Cardiac septum (tissue), 1 donor: Measurements from ENCODE around the gene IQGAP2. TPM values are rescaled to one million over a fixed set of nuclear protein-coding genes. Genes with fewer than 3 reads are reported as not detected.
"Not testable (repeated sequence)": the region's sequence is repeated elsewhere in the genome, so short reads cannot be mapped to it uniquely, and the experiment has no call there.

Source experiments
- DNase-seq: peaks from one replicate; pipeline ENCODE4 v3.0.0-alpha.2; 2020; ENCODE audit warnings: low spot score
- intact Hi-C: fragments of 100-400 bp; cut with DNase I; formaldehyde crosslinking; loops from one replicate; pipeline ENCODE4 v1.14.0; 2022
- total RNA-seq: library from RNA; stranded (reverse); fragmentation: NEBNext Ultra II Directional; extraction: Animal tissue kit (Norgen Biotek cat#: 25700); gene quantifications from one replicate; pipeline ENCODE4 v1.2.1, GENCODE V29; 2021
- donor health status: DM: no; HTN: no; CAD: no.

Gene IQGAP2
- total RNA-seq, 1 donor from 2014 or later: 7.9 TPM

- no peak for DNase-seq
- intact Hi-C loops: no loop called here
Measured at GRCh38 chr5:76669245-76669644, 266.2 kb downstream of the IQGAP2 start.

GRCh38 chr5:76670508-76670907 lies 267.4 kb downstream of the IQGAP2 start:
- intact Hi-C loops: no loop called here
- DNase-seq: no peak

GRCh38 chr5:76672242-76672641 lies 269.2 kb downstream of the IQGAP2 start:
- intact Hi-C loops: no loop called here

DNA sequence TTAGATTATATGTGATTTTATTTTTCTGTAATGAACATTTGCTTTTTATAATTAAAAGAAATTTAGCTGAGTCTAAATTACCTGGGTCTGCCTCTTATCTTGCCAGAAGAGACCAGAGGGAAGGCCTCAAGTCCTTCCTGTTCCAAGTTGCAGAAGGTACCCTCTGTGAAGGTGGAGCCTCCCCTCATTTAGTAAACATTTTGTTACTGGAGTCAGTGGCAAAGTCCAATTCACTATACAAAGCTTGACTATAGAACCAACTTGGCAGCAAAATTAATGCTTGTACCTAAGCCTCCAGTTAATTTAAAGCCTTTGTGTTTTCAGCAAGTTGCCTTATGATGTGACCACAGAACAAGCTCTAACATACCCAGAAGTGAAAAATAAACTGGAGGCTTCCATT lies 270.0 kb downstream of the IQGAP2 start:
- intact Hi-C loops: no loop called here
- DNase-seq: no peak

More at GRCh38 chr5:76672242-76672641, 269.2 kb downstream of the IQGAP2 start:
- no peak for DNase-seq

DNA sequence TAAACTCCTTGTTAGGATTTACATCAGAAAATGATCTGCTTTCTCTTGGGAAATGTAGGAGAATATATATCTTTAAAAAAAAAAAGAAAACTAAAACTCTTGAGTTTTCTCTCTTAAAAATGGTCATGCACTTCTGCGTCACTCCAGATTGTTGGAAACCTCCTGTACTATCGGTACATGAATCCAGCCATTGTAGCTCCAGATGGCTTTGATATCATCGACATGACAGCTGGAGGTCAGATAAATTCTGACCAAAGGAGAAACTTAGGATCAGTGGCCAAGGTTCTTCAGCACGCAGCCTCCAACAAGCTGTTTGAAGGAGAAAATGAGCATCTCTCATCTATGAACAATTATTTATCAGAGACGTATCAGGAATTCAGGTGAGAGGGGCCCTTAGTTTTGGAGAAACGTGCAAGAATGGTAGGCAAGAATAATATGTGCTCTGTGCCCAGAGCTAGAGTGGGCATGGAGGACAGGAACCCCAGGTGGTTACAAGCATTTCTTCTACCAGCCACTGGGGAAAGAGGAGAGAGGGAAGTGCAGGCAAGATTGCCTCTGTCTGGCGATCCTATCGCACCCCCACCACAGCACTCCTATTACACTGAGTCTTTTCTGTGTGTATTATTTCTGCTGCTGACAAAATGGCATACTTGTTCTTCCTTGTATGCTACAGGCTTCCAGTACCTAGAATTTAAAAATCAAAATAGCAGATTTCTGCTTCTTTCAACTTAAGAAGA lies 271.4 kb downstream of the IQGAP2 start:
- intact Hi-C loops: loop anchor here (5.0 kb wide), 1 partner anchor 43 kb away; the partner anchor contains the start of gene F2R
- no peak for DNase-seq

DNA sequence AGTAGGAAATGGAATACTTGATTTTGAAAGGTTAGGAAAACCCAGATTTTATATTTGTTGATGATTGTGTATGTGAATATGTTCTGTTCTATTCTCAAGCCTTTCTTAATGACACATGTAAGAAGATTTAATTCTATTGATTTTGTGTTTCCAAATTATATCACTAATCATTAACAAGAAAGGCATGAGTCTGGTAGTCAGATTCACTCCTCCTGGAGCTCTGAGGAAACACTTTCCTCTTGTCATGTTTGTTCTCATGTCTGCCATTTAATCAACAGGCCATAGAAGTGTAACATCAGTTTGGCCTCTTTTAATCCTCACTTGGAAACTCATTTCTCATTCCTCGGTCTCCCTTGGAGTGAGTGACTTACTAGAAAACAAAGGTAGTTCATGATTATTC lies 272.3 kb downstream of the IQGAP2 start:
- no peak for DNase-seq
- intact Hi-C loops: loop anchor here (5.0 kb wide), 1 partner anchor 42 kb away; the partner anchor contains the start of gene F2R

DNA sequence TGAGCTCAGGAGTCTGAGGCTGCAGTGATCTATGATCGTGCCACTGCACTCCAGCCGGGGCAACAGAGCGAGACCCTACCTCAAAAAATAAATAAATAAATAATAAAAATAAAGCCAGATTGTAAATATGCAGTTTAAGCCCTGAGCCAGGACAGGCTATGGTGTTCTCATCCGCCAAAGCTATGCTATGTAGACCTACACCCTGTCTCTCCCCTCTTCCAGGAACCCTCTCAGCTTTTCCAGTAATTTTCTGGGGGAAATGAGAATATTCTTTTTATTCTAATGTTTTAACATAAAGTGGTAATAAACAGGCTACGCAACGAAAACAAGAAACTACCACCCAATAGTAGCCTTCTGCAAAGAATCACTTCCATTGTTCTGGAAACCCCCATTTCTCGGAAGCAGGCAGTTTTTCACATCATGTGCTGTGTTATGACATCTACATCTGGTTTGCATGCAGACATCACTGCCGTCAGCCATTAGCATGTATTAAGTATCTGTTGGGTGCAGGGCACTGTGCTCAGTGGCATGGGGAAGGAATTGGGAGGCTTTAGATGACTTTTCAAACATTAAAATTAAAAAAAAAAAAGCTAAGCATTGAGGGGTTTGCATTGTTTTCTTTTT lies 274.9 kb downstream of the IQGAP2 start:
- no peak for DNase-seq
- intact Hi-C loops: loop anchor here (5.0 kb wide), 1 partner anchor 39 kb away; the partner anchor contains the start of gene F2R

- intact Hi-C loops: loop anchor here (5.0 kb wide), 1 partner anchor 38 kb away; the partner anchor contains the start of gene F2R
- no peak for DNase-seq
Measured at GRCh38 chr5:76679231-76679630, 276.1 kb downstream of the IQGAP2 start.

DNA sequence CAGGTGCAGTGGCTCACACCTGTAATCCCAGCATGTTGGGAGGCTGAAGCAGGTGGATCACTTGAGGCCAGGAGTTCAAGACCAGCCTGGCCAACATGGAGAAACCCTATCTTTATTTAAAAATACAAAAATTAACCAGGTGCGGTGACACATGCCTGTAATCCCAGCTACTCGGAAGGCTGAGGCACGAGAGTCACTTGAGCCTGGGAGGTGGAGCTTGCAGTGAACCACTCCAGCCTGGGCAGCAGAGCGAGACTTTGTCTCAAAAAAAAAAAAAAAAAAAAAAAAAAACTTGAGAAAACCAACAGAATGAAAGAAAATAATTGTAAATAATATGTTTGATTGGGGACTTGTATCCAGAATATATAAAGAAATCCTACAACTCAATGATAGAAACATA lies 277.7 kb downstream of the IQGAP2 start:
- intact Hi-C loops, DNase-seq: not testable (repeated sequence)

- DNase-seq: no peak
- intact Hi-C loops: no loop called here
Measured at GRCh38 chr5:76681287-76681686, 278.2 kb downstream of the IQGAP2 start.

GRCh38 chr5:76682387-76682786 lies 279.3 kb downstream of the IQGAP2 start:
- intact Hi-C loops: no loop called here
- no peak for DNase-seq

GRCh38 chr5:76683816-76684731 lies 281.0 kb downstream of the IQGAP2 start:
- intact Hi-C loops: no loop called here
- no peak for DNase-seq

- DNase-seq: no peak
- intact Hi-C loops: no loop called here
Measured at GRCh38 chr5:76684756-76685519, 281.9 kb downstream of the IQGAP2 start.

- no peak for DNase-seq
- intact Hi-C loops: no loop called here
Measured at GRCh38 chr5:76685704-76686103, 282.6 kb downstream of the IQGAP2 start.

- intact Hi-C loops: no loop called here
- no peak for DNase-seq
Measured at GRCh38 chr5:76688212-76688611, 285.1 kb downstream of the IQGAP2 start.

DNA sequence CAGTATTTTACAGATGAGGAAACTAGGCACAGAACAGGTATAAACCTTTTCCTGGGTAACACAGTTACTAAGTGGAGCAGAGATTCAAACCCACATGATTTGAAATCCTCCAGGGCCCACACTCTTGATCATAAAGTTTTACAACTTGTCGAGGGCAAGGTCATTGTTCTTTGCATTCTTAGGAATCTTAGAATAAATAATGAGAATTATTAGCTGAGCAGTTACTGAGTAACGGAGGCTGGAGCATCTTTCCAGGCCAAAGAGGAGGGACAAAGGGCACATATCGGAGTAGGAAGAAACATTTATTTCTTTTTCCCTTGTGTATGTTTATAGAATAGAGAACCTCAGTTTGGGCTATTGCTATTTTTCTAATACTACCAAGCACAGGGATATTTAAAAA lies 285.8 kb downstream of the IQGAP2 start:
- DNase-seq: no peak
- intact Hi-C loops: no loop called here

GRCh38 chr5:76689321-76690036 lies 286.4 kb downstream of the IQGAP2 start:
- intact Hi-C loops: no loop called here
- no peak for DNase-seq

DNA sequence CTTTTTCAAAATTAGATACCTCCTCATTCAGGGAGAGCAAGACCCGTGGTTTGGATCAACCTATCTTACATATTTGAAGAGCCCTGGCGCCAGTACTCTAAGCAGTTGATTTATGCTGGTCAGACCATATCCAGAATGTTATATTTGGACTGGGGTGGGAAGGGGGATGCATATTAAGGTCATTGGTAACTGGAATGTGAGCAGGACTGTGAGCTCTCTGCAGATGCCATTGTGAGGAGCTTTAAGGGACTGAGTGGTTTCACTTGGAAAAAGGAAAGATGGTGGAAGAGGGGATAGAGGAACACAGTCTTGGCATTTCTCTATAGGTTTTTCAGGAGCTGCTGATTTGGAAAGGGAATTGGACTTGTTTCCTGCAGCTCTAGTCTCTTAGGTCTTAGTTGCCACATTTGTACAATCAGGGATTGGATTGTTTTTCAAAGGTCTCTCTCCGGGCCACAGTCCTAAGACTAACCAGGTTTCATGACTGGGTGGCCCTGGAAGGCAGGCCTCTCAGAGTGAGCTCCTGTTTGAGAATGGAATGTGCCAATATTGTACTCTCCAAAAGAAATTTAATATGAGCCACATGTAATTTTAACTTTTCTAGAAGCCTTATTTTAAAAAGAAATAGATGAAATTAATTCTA lies 287.1 kb downstream of the IQGAP2 start:
- DNase-seq: no peak
- intact Hi-C loops: no loop called here
